ENCODE measurements around the gene GRPEL1. TPM values are rescaled to one million over a fixed set of nuclear protein-coding genes. Genes with fewer than 3 reads are reported as not detected.

GRPEL1 gene
- total RNA-seq, 1 experiment from 2014 or later: 80.1 TPM

GRCh38 chr4:7009564-7009963, 58.3 kb downstream of the GRPEL1 start:
- H3K9me3 ChIP-seq (ENCODE audit: control insufficient read depth in 1 of 2, insufficient read depth in 1 of 2, low read depth in 1 of 2, low read length in 2 of 2): no peaks in the 10 kb centered on the region
- no peaks in the 10 kb centered on the region for H4K20me1 ChIP-seq (ENCODE audit: insufficient read depth)
- ATAC-seq: no peak
- peaks cover 4% of the 10 kb centered on the region; the same call in 1 of the 2 replicates for H3K79me2 ChIP-seq (ENCODE audit: insufficient read depth, low read length)
- peaks cover 15 to 27% of the 10 kb centered on the region in 2 experiments; a peak in 3 of 4 replicates for H3K36me3 ChIP-seq (ENCODE audit: control insufficient read depth in 1 of 2, insufficient read depth in 2 of 2, low read length in 2 of 2)
- BruUV-seq (replicated peaks): no TSS peak
- no peak overlapping the region for H2AFZ ChIP-seq (ENCODE audit: low read depth, low read length, poor library complexity, severe bottlenecking)
- peaks cover 6 to 14% of the 10 kb centered on the region in 2 experiments; a peak in 3 of 4 replicates for H3K4me1 ChIP-seq (ENCODE audit: control insufficient read depth in 1 of 2, insufficient read depth in 2 of 2, low read length in 2 of 2)
- DNase-seq (ENCODE audit: low read depth, low spot score): no peak
- H3K4me2 ChIP-seq (ENCODE audit: low read length): no peak overlapping the region
- intact Hi-C loops (cut with micrococcal nuclease): no loop called here
- POLR2A ChIA-PET: no interaction called here
- no peak overlapping the region for H3K9ac ChIP-seq (ENCODE audit: low read length)
- no peak overlapping the region for H3K4me3 ChIP-seq (replicated peaks in 1 of 2; ENCODE audit: low read depth in 1 of 2, low read length in 2 of 2)
- no peak for TF ChIP-seq EGR1 (IDR thresholded peaks at IDR 0.05; ENCODE audit: low read depth)
- no peak for TF ChIP-seq EZH2 (IDR thresholded peaks at IDR 0.05)
- no peak for TF ChIP-seq SP1 (IDR thresholded peaks at IDR 0.05; ENCODE audit: low read depth)
- TF ChIP-seq ZNF274 (IDR thresholded peaks at IDR 0.05; ENCODE audit: low read depth, low read length): no peak
- no peak for TF ChIP-seq POLR2A (IDR thresholded peaks at IDR 0.05; ENCODE audit: borderline replicate concordance, extremely low read depth, insufficient read depth, insufficient read length)
- TF ChIP-seq ELF1 (IDR thresholded peaks at IDR 0.05; ENCODE audit: borderline replicate concordance, low read depth): no peak
- TF ChIP-seq SRF (IDR thresholded peaks at IDR 0.05; ENCODE audit: low read depth): no peak
- TF ChIP-seq JUND (IDR thresholded peaks at IDR 0.05): no peak
- TF ChIP-seq, protein P1, sequence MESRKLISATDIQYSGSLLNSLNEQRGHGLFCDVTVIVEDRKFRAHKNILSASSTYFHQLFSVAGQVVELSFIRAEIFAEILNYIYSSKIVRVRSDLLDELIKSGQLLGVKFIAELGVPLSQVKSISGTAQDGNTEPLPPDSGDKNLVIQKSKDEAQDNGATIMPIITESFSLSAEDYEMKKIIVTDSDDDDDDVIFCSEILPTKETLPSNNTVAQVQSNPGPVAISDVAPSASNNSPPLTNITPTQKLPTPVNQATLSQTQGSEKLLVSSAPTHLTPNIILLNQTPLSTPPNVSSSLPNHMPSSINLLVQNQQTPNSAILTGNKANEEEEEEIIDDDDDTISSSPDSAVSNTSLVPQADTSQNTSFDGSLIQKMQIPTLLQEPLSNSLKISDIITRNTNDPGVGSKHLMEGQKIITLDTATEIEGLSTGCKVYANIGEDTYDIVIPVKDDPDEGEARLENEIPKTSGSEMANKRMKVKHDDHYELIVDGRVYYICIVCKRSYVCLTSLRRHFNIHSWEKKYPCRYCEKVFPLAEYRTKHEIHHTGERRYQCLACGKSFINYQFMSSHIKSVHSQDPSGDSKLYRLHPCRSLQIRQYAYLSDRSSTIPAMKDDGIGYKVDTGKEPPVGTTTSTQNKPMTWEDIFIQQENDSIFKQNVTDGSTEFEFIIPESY (IDR thresholded peaks at IDR 0.05; ENCODE audit: extremely low read depth, insufficient replicate concordance, low read length): no peak
- RAD21 ChIA-PET (ENCODE audit: low non-redundant PET in 1 of 2, low total read pairs in 2 of 2, uncharacterized antibody in 2 of 2, unreplicated experiment in 2 of 2): no interaction called here
- H3K9me2 ChIP-seq (ENCODE audit: insufficient read depth): no peaks in the 10 kb centered on the region
- no peak overlapping the region for H3K27ac ChIP-seq (ENCODE audit: low read depth, low read length)
- H3K27me3 ChIP-seq (ENCODE audit: insufficient read depth, low read length): no peaks in the 10 kb centered on the region
- CTCF ChIA-PET: no interaction called here

Other genes with a start within 250 kb of the GRPEL1 start
- 62.9 TPM for gene TBC1D14, start 158.2 kb downstream of the GRPEL1 start, total RNA-seq (2021; ENCODE audit: unreplicated experiment)
- 13.4 TPM for gene TADA2B, start 24.7 kb downstream of the GRPEL1 start, total RNA-seq (2021; ENCODE audit: unreplicated experiment)
- 0.37 TPM for gene SORCS2, start 124.5 kb upstream of the GRPEL1 start, total RNA-seq (2021; ENCODE audit: unreplicated experiment)

Measured in HCT116 (cell line).